Fibroblast of pulmonary artery (primary cell): Measurements from ENCODE around the gene TMTC1.

Experiments
- DNase-seq: peaks from one replicate; pipeline ENCODE4 v3.0.0-alpha.2; 2010; ENCODE audit warnings: low read depth
- H3K4me3 ChIP-seq: replicated peaks from 2 replicates; pipeline ENCODE4 v1.5.1; 2011; ENCODE audit warnings: low read depth, mild to moderate bottlenecking, control low read depth, low read length, moderate library complexity
- TF ChIP-seq, protein P1 (sequence below): IDR thresholded peaks from 2 replicates; pipeline ENCODE4 v1.5.1; 2011; ENCODE audit warnings: mild to moderate bottlenecking, control low read depth, low read length, inconsistent platforms; ENCODE audit errors: missing control alignments

TMTC1 gene

DNA sequence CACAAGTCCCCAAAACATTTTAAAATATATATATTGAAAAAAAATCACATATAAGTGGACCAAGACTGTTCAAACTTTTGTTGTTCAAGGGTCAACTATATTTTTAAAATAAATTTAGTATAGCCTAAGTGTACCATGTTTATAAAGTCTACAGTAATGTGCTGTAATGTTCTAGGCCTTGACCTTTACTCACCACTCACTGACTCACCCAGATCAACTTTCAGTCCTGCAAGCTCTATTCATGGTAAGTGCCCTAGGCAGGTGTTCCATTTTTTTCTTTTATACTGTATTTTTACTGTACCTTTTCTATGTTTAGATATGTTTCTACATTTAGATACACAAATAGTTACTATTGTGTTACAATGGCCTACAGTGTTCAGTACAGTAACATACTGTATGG is 23.4 kb upstream of the TMTC1 start:
- DNase-seq: peak; percentile 18
- no peak overlapping the region for H3K4me3 ChIP-seq
- TF ChIP-seq, protein P1, sequence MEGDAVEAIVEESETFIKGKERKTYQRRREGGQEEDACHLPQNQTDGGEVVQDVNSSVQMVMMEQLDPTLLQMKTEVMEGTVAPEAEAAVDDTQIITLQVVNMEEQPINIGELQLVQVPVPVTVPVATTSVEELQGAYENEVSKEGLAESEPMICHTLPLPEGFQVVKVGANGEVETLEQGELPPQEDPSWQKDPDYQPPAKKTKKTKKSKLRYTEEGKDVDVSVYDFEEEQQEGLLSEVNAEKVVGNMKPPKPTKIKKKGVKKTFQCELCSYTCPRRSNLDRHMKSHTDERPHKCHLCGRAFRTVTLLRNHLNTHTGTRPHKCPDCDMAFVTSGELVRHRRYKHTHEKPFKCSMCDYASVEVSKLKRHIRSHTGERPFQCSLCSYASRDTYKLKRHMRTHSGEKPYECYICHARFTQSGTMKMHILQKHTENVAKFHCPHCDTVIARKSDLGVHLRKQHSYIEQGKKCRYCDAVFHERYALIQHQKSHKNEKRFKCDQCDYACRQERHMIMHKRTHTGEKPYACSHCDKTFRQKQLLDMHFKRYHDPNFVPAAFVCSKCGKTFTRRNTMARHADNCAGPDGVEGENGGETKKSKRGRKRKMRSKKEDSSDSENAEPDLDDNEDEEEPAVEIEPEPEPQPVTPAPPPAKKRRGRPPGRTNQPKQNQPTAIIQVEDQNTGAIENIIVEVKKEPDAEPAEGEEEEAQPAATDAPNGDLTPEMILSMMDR: no peak

DNA sequence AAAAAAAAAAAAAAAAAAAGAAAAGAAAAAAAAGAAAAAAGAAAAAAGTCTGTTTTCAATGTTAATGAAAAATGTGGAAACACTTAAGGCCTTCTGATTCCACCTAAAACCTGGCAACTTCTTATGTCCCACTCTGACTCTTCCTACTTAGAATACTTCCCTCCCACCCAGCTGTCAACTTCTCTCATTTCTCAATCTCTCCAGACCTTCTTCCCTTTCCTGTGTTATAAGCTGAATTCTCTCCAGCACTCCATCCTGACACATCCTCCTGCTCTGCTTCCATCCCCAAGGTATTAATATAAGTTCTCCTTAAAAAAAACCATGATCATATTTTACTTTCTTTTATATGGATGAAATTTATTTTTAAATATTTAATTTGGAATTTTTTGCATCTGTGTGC is 20.3 kb upstream of the TMTC1 start:
- TF ChIP-seq, protein P1: no peak
- DNase-seq: no peak
- H3K4me3 ChIP-seq: no peak overlapping the region

DNA sequence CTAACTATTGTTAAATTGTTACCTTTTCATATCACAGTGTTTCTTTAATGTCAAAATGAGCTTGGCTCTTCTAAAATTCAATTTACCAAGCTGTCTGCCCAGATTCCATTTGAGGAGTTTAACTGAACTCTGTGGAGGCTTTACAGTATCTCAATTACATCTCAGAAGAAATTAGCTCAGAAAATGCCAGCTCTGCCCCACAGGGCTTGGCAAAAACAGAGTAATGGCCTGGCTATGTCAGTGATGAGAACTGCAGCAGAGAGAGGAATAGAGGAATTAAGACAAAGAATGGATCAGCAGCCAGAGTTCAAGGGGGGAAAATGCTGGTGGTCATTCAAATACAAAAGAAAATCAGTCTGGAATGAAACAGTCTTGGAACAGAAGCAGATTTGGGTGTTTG is 15.8 kb upstream of the TMTC1 start:
- H3K4me3 ChIP-seq: no peak overlapping the region
- TF ChIP-seq, protein P1: no peak
- DNase-seq: no peak

DNA sequence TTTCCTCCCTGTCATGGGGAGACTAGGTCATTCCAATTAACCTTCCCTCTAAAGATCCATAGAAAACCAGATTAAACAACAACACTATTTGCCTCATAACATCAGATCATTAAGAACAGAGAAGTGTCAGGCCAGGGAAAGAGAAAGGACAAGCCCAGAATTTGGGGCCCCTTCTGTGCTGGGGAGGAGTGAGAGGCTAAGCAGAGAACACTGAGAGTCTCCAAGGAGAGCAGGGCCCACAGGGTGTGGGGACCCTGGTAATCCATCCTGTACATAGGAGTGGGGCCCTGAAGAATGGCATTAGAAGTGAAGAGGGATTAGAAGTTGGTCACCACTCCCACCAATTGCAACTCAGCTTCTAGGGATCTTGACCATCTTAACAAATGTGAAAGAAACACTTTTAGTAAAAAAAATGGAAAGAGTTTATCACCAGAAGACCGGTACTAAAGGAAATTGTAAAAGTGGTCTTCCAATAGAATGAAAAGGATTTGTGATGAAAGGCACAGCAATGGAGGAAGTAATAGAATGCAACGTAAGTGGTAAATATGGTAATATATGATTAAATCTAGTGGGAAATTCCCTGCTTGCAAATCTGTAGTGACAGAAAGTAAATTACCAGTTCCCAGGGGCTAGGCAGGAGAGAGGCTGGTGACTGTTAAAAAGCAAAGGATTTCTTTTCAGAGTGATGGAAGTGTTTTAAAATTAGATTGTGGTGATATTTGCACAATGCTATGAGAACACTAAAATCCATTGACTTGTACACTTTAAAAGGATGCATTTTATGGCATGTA is 14.0 kb upstream of the TMTC1 start:
- TF ChIP-seq, protein P1: no peak
- no peak for DNase-seq
- no peak overlapping the region for H3K4me3 ChIP-seq

GRCh38 chr12:29796823-29797263 is 13.1 kb upstream of the TMTC1 start:
- TF ChIP-seq, protein P1: peak; percentile 0
- peak overlapping the region; percentile 15 for H3K4me3 ChIP-seq
- DNase-seq: peak; percentile 94

DNA sequence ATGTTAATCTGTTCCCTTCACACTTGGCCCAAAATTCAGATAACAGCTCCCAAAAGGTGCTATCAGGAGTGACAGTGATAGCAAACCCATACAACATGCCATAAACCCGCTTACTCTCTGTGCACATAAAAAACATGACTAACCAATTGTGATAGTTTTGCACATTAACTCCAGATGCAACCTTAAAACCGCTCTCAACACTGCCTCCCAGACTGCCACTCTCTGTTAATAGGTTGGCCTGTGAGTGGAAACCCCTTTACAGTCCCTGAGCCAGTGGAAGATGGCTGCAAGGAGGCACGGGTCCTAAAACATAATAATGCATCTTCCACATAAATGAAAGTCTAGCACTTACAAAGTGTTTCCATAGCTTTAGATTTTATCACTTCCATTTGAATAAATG is 12.0 kb upstream of the TMTC1 start:
- DNase-seq: no peak
- H3K4me3 ChIP-seq: no peak overlapping the region
- TF ChIP-seq, protein P1: no peak

DNA sequence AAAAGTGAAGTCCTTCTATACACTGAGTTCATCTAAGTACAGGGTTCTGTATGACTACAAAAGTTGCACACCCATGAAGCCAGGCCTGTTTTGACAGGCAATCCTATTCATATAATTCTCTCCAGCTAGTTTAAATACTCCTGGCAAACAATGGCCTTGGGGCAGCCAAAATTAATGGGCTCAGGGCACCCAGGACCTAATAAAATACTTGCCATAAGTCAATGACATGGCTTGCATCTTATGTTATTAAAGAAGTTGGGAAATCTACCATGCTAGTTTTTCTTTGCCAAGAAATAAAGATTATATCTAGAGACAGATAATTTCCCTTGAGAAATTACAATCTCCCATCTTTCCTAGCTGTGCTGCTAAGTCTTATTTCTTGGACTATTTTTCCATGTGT is 11.1 kb upstream of the TMTC1 start:
- no peak for DNase-seq
- no peak overlapping the region for H3K4me3 ChIP-seq
- TF ChIP-seq, protein P1: no peak
